GM12864 (cell line): Measurements from ENCODE around the gene KDM6B.

Experiments used
- DNase-seq: peaks from one replicate; pipeline ENCODE4 v3.0.0-alpha.2; 2011; ENCODE audit warnings: low read depth
- H3K4me3 ChIP-seq: 2 replicates; pipeline ENCODE4 v1.5.1; 2011; ENCODE audit warnings: mild to moderate bottlenecking, low read depth, low read length, control low read depth
- TF ChIP-seq, protein P1 (sequence below): IDR thresholded peaks from 2 replicates; pipeline ENCODE4 v1.5.1; 2011; ENCODE audit warnings: low read depth, mild to moderate bottlenecking, moderate library complexity, low read length, control low read depth, inconsistent platforms; ENCODE audit errors: missing control alignments

KDM6B gene

GRCh38 chr17:7882629-7883028 lies 48.6 kb downstream of the KDM6B start:
- TF ChIP-seq, protein P1, sequence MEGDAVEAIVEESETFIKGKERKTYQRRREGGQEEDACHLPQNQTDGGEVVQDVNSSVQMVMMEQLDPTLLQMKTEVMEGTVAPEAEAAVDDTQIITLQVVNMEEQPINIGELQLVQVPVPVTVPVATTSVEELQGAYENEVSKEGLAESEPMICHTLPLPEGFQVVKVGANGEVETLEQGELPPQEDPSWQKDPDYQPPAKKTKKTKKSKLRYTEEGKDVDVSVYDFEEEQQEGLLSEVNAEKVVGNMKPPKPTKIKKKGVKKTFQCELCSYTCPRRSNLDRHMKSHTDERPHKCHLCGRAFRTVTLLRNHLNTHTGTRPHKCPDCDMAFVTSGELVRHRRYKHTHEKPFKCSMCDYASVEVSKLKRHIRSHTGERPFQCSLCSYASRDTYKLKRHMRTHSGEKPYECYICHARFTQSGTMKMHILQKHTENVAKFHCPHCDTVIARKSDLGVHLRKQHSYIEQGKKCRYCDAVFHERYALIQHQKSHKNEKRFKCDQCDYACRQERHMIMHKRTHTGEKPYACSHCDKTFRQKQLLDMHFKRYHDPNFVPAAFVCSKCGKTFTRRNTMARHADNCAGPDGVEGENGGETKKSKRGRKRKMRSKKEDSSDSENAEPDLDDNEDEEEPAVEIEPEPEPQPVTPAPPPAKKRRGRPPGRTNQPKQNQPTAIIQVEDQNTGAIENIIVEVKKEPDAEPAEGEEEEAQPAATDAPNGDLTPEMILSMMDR = no peak
- no peak for DNase-seq
- H3K4me3 ChIP-seq = no peak overlapping the region
